ENCODE measurements around the gene C5AR1.
"Not testable (repeated sequence)": the region's sequence is repeated elsewhere in the genome, so short reads cannot be mapped to it uniquely, and the experiment has no call there.

The C5AR1 gene

GRCh38 chr19:47280183-47280797 lies 29.4 kb upstream of the C5AR1 start:
- Mint-ChIP-seq H3K4me3 (no peak overlapping the region), H3K27ac (no peak overlapping the region), H3K27me3 (ENCODE audit: low read depth) (peaks cover 11% of the 10 kb centered on the region), H3K36me3 (ENCODE audit: low read depth) (peaks cover 9% of the 10 kb centered on the region), H3K4me1 (peaks cover 23% of the 10 kb centered on the region), H3K9me3 (no peaks in the 10 kb centered on the region)
- TF ChIP-seq, protein P1, sequence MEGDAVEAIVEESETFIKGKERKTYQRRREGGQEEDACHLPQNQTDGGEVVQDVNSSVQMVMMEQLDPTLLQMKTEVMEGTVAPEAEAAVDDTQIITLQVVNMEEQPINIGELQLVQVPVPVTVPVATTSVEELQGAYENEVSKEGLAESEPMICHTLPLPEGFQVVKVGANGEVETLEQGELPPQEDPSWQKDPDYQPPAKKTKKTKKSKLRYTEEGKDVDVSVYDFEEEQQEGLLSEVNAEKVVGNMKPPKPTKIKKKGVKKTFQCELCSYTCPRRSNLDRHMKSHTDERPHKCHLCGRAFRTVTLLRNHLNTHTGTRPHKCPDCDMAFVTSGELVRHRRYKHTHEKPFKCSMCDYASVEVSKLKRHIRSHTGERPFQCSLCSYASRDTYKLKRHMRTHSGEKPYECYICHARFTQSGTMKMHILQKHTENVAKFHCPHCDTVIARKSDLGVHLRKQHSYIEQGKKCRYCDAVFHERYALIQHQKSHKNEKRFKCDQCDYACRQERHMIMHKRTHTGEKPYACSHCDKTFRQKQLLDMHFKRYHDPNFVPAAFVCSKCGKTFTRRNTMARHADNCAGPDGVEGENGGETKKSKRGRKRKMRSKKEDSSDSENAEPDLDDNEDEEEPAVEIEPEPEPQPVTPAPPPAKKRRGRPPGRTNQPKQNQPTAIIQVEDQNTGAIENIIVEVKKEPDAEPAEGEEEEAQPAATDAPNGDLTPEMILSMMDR (IDR thresholded peaks at IDR 0.05; ENCODE audit: unreplicated experiment in 3 of 3), result peak in 1 of 3 experiments; percentile 25

DNA sequence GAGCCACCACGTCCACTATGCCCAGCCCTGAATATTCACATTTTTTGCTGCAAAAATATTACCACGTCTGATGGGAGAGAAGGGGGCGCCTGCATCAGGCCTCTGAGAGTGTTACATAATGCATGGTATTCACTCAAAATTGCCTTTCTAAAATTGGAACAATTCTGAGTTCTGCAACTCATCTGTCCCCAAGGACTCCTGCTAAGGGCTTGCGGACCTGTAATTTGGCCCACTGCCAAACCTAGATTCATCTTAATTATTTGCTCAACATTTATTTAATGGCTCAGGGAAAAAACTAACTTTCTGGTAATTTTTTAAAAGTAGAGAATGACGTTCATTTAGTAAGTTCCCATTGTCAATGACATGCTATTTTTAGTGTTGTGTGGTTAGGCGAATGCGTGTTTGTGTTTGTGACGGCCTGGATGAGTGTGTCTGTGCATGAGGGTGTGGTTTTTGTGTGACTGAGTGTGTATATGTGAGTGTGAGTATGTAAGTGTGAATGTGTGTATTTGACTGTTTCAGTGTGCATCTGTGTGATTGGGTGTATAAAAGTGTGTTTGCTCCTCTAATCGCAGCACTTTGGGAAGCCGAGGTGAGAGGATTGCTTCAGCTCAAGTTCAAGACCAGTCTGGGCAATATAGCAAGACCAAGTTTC lies 26.1 kb upstream of the C5AR1 start:
- TF ChIP-seq, protein P1 (IDR thresholded peaks at IDR 0.05; ENCODE audit: unreplicated experiment in 3 of 3), result no peak
- Mint-ChIP-seq H3K9me3 (no peaks in the 10 kb centered on the region), H3K27me3 (ENCODE audit: low read depth) (peaks cover 4% of the 10 kb centered on the region), H3K4me3 (no peak overlapping the region), H3K4me1 (peaks cover 5% of the 10 kb centered on the region), H3K36me3 (ENCODE audit: low read depth) (no peaks in the 10 kb centered on the region), H3K27ac (no peak overlapping the region)

DNA sequence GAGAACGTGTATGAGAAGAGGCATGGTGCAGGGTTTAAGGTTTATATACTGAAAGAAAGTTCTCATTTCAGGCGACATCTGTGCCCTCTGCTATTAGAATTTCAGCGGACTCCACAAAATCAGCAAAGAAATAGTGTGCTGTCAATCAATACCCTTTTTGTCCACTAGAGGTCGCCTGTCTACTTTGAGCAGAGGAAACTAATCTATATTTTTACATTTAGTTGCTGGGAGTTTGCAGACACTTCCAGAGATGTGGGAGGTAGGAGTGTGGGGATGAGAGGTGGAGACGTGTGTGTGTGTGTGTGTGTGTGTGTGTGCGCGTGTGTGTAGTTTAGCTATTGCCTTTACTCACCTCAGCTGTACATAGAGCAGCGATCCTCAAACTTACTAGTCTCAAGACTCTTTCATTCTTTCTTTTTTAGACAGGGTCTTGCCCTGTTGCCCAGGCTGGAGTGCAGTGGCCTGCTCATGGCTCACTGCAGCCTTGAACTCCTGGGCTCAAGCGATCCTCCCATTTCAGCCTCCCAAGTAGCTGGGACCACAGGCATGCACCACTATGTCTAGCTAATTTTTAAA lies 25.2 kb upstream of the C5AR1 start:
- H3K4me1 Mint-ChIP-seq, result peaks cover 8% of the 10 kb centered on the region
- H3K27me3 Mint-ChIP-seq (ENCODE audit: low read depth), result peaks cover 4% of the 10 kb centered on the region
- no peak overlapping the region for H3K4me3 Mint-ChIP-seq
- TF ChIP-seq, protein P1 (IDR thresholded peaks at IDR 0.05; ENCODE audit: unreplicated experiment in 3 of 3), result peak; percentile 68 to 85 (median 77)
- H3K27ac Mint-ChIP-seq, result peak overlapping the region in 1 of 3 experiments; percentile 20
- H3K9me3 Mint-ChIP-seq, result no peaks in the 10 kb centered on the region
- H3K36me3 Mint-ChIP-seq (ENCODE audit: low read depth), result no peaks in the 10 kb centered on the region

DNA sequence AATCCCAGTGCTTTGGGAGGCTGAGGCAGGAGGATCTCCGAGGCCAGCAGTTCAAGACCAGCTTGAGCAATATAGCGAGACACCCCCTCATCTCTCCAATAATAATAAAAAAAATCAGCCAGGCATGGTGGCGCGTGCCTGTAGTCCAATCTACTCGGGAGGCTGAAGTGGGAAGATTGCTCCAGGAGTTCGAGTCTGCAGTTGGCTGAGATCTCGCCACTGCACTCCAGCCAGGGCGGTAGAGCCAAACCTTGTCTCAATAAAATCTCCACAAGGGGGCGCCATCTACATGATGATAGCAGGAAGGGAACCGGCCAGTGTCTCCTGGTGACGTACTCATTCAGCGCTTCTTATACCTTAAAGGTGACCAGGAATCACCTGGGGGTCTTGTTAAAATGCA lies 13.6 kb upstream of the C5AR1 start:
- H3K4me1 Mint-ChIP-seq, result no peaks in the 10 kb centered on the region
- H3K9me3 Mint-ChIP-seq, result no peaks in the 10 kb centered on the region
- H3K27ac Mint-ChIP-seq, result no peak overlapping the region
- TF ChIP-seq, protein P1 (IDR thresholded peaks at IDR 0.05; ENCODE audit: unreplicated experiment in 3 of 3), result peak; percentile 68 to 71 (median 70)
- peaks cover 12% of the 10 kb centered on the region for H3K27me3 Mint-ChIP-seq (ENCODE audit: low read depth)
- H3K36me3 Mint-ChIP-seq (ENCODE audit: low read depth), result peaks cover 4% of the 10 kb centered on the region
- H3K4me3 Mint-ChIP-seq, result no peak overlapping the region

- not testable (repeated sequence) for H3K4me1 Mint-ChIP-seq; H3K27ac Mint-ChIP-seq; H3K9me3 Mint-ChIP-seq; H3K4me3 Mint-ChIP-seq; H3K36me3 Mint-ChIP-seq (ENCODE audit: low read depth)
- H3K27me3 Mint-ChIP-seq (ENCODE audit: low read depth), result peaks cover 13% of the 10 kb centered on the region
These were observed 8.8 kb upstream of the C5AR1 start for GRCh38 chr19:47300867-47301266.

DNA sequence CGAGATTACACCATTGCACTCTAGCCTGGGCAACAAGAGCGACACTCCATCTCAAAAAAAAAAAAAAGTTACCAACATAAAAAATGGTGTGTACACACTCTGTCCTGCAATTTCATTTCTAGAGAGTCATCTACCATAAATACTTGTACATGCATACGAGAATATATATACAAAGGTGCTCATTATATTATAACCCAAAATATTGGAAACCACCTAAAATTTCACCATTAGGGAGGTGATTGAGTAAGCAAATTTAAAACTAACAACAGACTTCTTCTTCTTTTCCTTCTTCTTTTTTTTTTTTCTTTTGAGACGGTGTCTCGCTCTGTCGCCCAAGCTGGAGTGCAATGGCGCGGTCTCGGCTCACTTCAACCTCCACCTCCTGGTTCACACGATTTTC lies 7.4 kb upstream of the C5AR1 start:
- Mint-ChIP-seq H3K9me3 (no peaks in the 10 kb centered on the region), H3K4me1 (no peaks in the 10 kb centered on the region), H3K36me3 (ENCODE audit: low read depth) (no peaks in the 10 kb centered on the region), H3K27me3 (ENCODE audit: low read depth) (peaks cover 16% of the 10 kb centered on the region), H3K27ac (no peak overlapping the region), H3K4me3 (no peak overlapping the region)
- TF ChIP-seq, protein P1 (IDR thresholded peaks at IDR 0.05; ENCODE audit: unreplicated experiment in 3 of 3), result no peak

Data from nephron (organoid).